Measurements from ENCODE around the gene MIS18A. TPM values are rescaled to one million over a fixed set of nuclear protein-coding genes. Genes with fewer than 3 reads are reported as not detected.

Gene MIS18A
- total RNA-seq (2021) = 55.9 to 60.6 TPM (median 58.4 TPM) in 3 replicates
- percentile 89 among the genes with signal in this experiment for Bru-seq, nascent RNA
- long read RNA-seq, experiment 1, transcript MIS18A-201 (5 exons, 1,575 nt) = major isoform, 431 of 452 reads
- long read RNA-seq, experiment 1, partial matches to known transcripts = 6 of 452 reads
- long read RNA-seq, experiment 1, other reads (novel, unspliced or antisense) = 15 of 452 reads
- long read RNA-seq, experiment 2, transcript MIS18A-201 (5 exons, 1,575 nt) = major isoform, 64 of 88 reads
- long read RNA-seq, experiment 2, partial matches to known transcripts = 17 of 88 reads
- long read RNA-seq, experiment 2, other reads (novel, unspliced or antisense) = 7 of 88 reads
- long read RNA-seq, experiment 3, transcript MIS18A-201 (5 exons, 1,575 nt) = major isoform, 254 of 268 reads
- long read RNA-seq, experiment 3, partial matches to known transcripts = 4 of 268 reads
- long read RNA-seq, experiment 3, other reads (novel, unspliced or antisense) = 10 of 268 reads

GRCh38 chr21:32278518-32279376 is at the start of gene MIS18A:
Gene MIS18A, minus strand, starts transcription at chr21:32279049. Its CDS starts 35 bp downstream, at chr21:32279014.
- peaks cover 11% of the 10 kb centered on the region for H3K36me3 Mint-ChIP-seq
- CTCF ChIA-PET = interaction anchor here (1.1 to 2.7 kb wide), 4 partner anchors 28 to 413 kb away, joined by 3 to 16 read pairs (median 8); no protein-coding TSS in a partner anchor
- POLR2A ChIA-PET = no interaction called here
- ATAC-seq = peak; percentile 92
- DNase-seq (ENCODE audit: low spot score) = peak; percentile 96
- peak within 1 kb of the TSS; percentile 96 for H3K27ac Mint-ChIP-seq
- H3K9me3 Mint-ChIP-seq = no peaks in the 10 kb centered on the region
- peaks cover 16% of the 10 kb centered on the region for H3K4me1 Mint-ChIP-seq
- H3K4me3 Mint-ChIP-seq = peak within 1 kb of the TSS; percentile 99
- no peaks in the 10 kb centered on the region for H3K27me3 Mint-ChIP-seq (ENCODE audit: low read depth)
- TF ChIP-seq SOX15 (CRISPR knock-in tag; IDR thresholded peaks at IDR 0.05) = no peak
- peak; percentile 87 for TF ChIP-seq ETV6 (CRISPR knock-in tag; IDR thresholded peaks at IDR 0.05)
- no peak for TF ChIP-seq ZSCAN18 (CRISPR knock-in tag; IDR thresholded peaks at IDR 0.05)
- no peak for TF ChIP-seq PREB (CRISPR knock-in tag; IDR thresholded peaks at IDR 0.05; ENCODE audit: borderline replicate concordance)
- no peak for TF ChIP-seq ZNF138 (CRISPR knock-in tag; conservative IDR thresholded peaks at IDR 0.05)
- TF ChIP-seq FOXK1 (CRISPR knock-in tag; IDR thresholded peaks at IDR 0.05) = peak; percentile 58; the same call in 1 of the 2 replicates
- TF ChIP-seq ESRRA (CRISPR knock-in tag; IDR thresholded peaks at IDR 0.05; ENCODE audit: borderline replicate concordance) = no peak
- TF ChIP-seq PRDM15 (CRISPR knock-in tag; IDR thresholded peaks at IDR 0.05) = no peak
- TF ChIP-seq ZNF671 (CRISPR knock-in tag; IDR thresholded peaks at IDR 0.05) = no peak
- no peak for TF ChIP-seq E2F1 (CRISPR knock-in tag; IDR thresholded peaks at IDR 0.05)
- no peak for TF ChIP-seq HMGXB4 (CRISPR knock-in tag; IDR thresholded peaks at IDR 0.05)
- no peak for TF ChIP-seq STAT6 (CRISPR knock-in tag; conservative IDR thresholded peaks at IDR 0.05; ENCODE audit: low read depth)
- no peak for TF ChIP-seq OVOL2 (CRISPR knock-in tag; IDR thresholded peaks at IDR 0.05; ENCODE audit: borderline replicate concordance)
- TF ChIP-seq TP53 (CRISPR knock-in tag; IDR thresholded peaks at IDR 0.05) = no peak
- peak; percentile 84; the same call in 1 of the 2 replicates for TF ChIP-seq SMAD3 (CRISPR knock-in tag; IDR thresholded peaks at IDR 0.05; ENCODE audit: borderline replicate concordance)
- no peak for TF ChIP-seq CDX4 (CRISPR knock-in tag; IDR thresholded peaks at IDR 0.05; ENCODE audit: borderline replicate concordance)
- TF ChIP-seq USF2 (CRISPR knock-in tag; IDR thresholded peaks at IDR 0.05) = no peak
- TF ChIP-seq ZBTB43 (CRISPR knock-in tag; IDR thresholded peaks at IDR 0.05) = 0 out of 2 replicates have a peak, but pooled peaks have one; percentile 64

All from WTC11 (cell line).